LNCAP (cell line): Measurements from ENCODE around the gene ACAA2.

Source experiments
- TF ChIP-seq, protein P1 (sequence below): fragments of 450-650 bp; IDR thresholded peaks from 2 replicates; pipeline ENCODE4 v1.5.1; 2017; ENCODE audit warnings: mild to moderate bottlenecking

Gene ACAA2

GRCh38 chr18:49754866-49755265, 58.5 kb downstream of the ACAA2 start:
- TF ChIP-seq, protein P1, sequence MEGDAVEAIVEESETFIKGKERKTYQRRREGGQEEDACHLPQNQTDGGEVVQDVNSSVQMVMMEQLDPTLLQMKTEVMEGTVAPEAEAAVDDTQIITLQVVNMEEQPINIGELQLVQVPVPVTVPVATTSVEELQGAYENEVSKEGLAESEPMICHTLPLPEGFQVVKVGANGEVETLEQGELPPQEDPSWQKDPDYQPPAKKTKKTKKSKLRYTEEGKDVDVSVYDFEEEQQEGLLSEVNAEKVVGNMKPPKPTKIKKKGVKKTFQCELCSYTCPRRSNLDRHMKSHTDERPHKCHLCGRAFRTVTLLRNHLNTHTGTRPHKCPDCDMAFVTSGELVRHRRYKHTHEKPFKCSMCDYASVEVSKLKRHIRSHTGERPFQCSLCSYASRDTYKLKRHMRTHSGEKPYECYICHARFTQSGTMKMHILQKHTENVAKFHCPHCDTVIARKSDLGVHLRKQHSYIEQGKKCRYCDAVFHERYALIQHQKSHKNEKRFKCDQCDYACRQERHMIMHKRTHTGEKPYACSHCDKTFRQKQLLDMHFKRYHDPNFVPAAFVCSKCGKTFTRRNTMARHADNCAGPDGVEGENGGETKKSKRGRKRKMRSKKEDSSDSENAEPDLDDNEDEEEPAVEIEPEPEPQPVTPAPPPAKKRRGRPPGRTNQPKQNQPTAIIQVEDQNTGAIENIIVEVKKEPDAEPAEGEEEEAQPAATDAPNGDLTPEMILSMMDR: no peak

DNA sequence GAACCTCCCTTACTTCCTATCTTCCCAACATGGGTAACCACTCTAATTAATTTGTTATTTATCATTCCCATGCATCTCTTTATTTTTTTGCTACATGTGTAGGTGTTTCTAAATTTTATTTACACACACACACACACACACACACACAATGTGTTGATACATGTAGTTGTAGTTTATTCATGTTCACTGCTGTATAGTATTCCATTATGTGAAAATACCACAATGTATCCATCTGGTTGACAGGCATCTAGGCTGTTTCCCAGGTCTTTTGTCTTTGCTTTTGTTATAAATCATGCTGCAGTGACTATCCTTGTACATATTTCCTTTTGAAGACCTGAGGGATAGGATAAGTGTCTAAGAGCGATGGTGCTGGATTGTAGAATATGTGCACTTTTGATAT, 59.7 kb downstream of the ACAA2 start:
- TF ChIP-seq, protein P1: no peak

GRCh38 chr18:49752095-49752457, 61.3 kb downstream of the ACAA2 start:
- TF ChIP-seq, protein P1: no peak

DNA sequence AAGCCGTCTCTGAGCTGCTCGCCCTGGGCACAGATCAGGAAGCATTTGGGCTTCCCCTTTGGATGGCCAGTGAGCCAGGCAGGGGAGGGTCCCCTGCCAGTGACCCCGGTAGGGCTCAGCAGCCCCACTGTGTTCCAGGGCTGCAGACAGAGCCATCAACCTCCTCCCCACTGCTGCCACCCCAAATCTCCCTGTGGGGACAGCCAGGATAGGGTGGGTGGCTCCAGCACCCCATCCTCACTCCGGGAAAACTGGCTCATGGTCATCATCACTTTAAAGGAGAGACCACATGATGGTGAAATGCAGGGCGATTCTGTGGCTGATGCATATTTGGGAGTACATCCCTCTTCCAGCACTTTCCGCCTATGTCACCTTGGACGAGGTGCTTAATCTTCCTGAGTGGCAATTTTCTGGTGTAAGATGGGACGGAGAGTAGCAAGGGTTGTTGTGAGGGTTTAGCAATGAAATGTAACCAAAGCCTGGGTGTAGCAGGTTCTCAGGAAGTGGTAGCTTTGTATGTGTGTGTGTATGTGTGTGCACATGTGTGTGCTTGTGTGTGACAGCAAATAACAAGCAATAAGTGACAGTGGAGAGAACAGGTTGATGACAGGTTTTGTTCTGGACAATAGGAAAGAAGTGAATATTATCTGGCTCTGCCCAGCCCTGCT, 61.8 kb downstream of the ACAA2 start:
- TF ChIP-seq, protein P1: no peak

DNA sequence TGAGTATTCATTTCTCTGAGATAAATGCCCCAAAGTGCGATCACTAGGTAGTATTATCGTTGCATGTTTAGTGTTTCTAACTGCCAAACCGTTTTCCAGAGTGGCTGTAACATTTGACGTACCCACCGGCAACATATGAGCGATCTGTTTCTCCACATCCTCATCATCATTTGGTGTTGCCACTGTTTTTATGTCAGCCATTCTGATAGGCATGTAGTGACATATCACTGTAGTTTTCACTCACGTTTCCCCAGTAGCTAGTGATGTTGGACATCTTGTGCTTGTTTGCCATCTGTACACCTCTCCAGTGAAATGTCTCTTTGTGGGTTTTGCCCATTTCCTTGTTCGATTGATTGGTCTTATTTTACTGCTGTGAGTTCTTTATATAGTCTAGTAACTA, 63.8 kb downstream of the ACAA2 start:
- TF ChIP-seq, protein P1: no peak

GRCh38 chr18:49747876-49748275, 65.5 kb downstream of the ACAA2 start:
- TF ChIP-seq, protein P1: no peak

GRCh38 chr18:49745045-49746014, 68.0 kb downstream of the ACAA2 start:
- TF ChIP-seq, protein P1: no peak
